ENCODE measurements around the gene NDUFV2. TPM values are rescaled to one million over a fixed set of nuclear protein-coding genes. Genes with fewer than 3 reads are reported as not detected.
"Not testable (repeated sequence)": the region's sequence is repeated elsewhere in the genome, so short reads cannot be mapped to it uniquely, and the experiment has no call there.

Gene NDUFV2
- total RNA-seq, 2 donors from 2014 or later: 175 to 203 TPM

DNA sequence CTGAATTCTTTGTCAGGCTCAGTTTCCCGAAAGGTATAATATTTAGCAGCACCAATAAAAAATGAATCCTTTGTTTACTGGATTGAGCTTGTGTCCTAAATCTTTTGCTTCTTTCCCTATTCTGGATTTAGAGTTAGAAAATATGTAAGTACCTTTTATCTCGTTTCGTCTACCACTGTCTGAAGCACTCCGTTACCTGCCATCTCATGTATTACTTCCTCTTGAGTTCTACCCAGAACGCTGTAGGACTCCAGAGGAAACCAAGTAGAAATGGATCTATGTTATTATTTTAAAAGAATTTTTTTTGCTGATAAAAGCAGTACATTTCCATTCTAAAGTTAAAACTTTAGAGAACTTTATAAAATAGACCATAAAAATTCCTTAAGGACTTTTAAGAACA lies 47.6 kb downstream of the NDUFV2 start:
- H3K27me3 ChIP-seq: no peaks in the 10 kb centered on the region
- no peak overlapping the region for H3K9ac ChIP-seq (ENCODE audit: low read depth in 2 of 2, low read length in 2 of 2)
- H3K4me1 ChIP-seq: peaks cover 5% of the 10 kb centered on the region
- TF ChIP-seq, protein P1, sequence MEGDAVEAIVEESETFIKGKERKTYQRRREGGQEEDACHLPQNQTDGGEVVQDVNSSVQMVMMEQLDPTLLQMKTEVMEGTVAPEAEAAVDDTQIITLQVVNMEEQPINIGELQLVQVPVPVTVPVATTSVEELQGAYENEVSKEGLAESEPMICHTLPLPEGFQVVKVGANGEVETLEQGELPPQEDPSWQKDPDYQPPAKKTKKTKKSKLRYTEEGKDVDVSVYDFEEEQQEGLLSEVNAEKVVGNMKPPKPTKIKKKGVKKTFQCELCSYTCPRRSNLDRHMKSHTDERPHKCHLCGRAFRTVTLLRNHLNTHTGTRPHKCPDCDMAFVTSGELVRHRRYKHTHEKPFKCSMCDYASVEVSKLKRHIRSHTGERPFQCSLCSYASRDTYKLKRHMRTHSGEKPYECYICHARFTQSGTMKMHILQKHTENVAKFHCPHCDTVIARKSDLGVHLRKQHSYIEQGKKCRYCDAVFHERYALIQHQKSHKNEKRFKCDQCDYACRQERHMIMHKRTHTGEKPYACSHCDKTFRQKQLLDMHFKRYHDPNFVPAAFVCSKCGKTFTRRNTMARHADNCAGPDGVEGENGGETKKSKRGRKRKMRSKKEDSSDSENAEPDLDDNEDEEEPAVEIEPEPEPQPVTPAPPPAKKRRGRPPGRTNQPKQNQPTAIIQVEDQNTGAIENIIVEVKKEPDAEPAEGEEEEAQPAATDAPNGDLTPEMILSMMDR (IDR thresholded peaks at IDR 0.05): no peak
- H3K27ac ChIP-seq: no peak overlapping the region
- H3K9me3 ChIP-seq: no peaks in the 10 kb centered on the region
- intact Hi-C loops (cut with DNase I): no loop called here
- H3K4me3 ChIP-seq: no peak overlapping the region
- no peak for DNase-seq
- no peaks in the 10 kb centered on the region for H3K36me3 ChIP-seq

DNA sequence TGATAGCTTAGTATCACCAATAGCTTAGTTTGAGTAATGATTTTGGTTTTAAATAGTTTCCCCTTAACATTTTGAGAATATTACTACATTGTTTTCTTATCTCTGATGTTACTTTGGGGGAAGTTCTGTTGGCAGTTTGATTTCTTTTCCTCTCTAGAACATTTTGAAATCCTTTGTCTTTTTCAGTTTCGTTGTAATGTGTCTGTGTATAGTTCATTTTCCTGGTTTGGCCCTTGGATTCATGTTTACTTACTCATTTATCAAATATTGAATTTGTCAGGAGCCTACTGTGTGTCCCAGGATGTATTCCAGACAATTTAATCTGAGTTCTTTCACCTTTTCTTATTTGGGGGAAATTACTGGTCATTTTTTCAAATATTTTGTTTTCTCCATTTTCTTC lies 50.8 kb downstream of the NDUFV2 start:
- Histone ChIP-seq H3K4me3 (no peak overlapping the region), H3K4me1 (no peaks in the 10 kb centered on the region), H3K36me3 (no peaks in the 10 kb centered on the region), H3K27ac (no peak overlapping the region), H3K27me3 (no peaks in the 10 kb centered on the region), H3K9ac (ENCODE audit: low read depth in 2 of 2, low read length in 2 of 2) (no peak overlapping the region), H3K9me3 (no peaks in the 10 kb centered on the region)
- intact Hi-C loops (cut with DNase I): no loop called here
- TF ChIP-seq, protein P1 (IDR thresholded peaks at IDR 0.05): no peak
- DNase-seq: no peak

DNA sequence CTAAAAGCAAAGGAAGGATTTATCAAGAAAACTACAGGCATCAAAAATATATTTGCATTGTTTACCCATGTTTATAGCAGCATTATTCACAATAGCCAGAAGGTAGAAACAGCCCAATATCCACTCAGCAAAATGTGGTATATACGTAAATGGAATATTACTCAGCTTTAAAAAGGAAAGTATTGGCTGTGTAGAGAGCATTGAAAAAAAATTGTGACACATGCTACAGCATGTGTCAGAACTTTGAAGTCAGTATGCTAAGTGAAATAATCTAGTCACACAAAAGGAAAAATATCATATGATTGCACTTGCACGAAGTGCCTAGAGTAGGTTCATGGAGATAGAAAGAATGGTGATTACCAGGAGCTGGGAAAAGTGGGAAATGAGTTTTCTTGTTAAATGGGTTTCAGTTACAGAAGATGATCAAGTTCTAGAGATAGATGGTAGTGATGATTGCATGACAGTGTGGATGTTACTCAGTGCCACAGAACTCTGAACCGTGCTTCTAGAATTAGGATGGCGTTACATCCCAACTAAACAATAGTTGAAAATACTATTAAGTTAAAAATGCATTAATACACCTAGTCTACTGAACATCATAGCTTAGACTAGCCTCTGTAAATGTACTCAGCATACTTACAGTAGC lies 54.2 kb downstream of the NDUFV2 start:
- intact Hi-C loops (cut with DNase I): no loop called here
- H3K4me1 ChIP-seq: no peaks in the 10 kb centered on the region

DNA sequence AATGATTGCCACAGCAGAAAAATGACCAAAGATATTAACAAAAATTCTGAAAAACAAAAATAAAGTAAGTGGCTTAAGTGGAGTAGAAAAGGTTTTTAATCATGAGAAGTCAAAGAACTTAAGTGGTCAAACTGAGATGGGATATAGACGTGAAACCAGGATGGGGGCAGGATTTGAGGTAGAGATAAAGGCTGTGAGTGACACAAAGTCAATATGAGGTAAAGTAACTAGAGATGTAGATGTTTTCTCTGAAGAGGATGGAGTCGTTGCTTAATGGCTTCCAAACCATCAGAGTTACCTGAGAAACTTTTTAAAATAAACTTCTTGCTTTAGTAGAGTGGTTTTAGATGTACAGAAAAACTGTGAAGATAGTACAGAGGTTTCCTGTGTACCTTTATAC lies 55.3 kb downstream of the NDUFV2 start:
- Histone ChIP-seq H3K27ac (no peak overlapping the region), H3K27me3 (no peaks in the 10 kb centered on the region), H3K4me3 (no peak overlapping the region), H3K4me1 (no peaks in the 10 kb centered on the region), H3K9me3 (no peaks in the 10 kb centered on the region), H3K36me3 (no peaks in the 10 kb centered on the region), H3K9ac (ENCODE audit: low read depth in 2 of 2, low read length in 2 of 2) (no peak overlapping the region)
- TF ChIP-seq, protein P1 (IDR thresholded peaks at IDR 0.05): no peak
- intact Hi-C loops (cut with DNase I): no loop called here
- no peak for DNase-seq

More for the DNA sequence above, 54.2 kb downstream of the NDUFV2 start:
- H3K27ac ChIP-seq: no peak overlapping the region
- TF ChIP-seq, protein P1 (IDR thresholded peaks at IDR 0.05): no peak
- H3K36me3 ChIP-seq: no peaks in the 10 kb centered on the region
- no peaks in the 10 kb centered on the region for H3K9me3 ChIP-seq
- H3K27me3 ChIP-seq: no peaks in the 10 kb centered on the region
- no peak overlapping the region for H3K4me3 ChIP-seq
- no peak overlapping the region for H3K9ac ChIP-seq (ENCODE audit: low read depth in 2 of 2, low read length in 2 of 2)
- no peak for DNase-seq

DNA sequence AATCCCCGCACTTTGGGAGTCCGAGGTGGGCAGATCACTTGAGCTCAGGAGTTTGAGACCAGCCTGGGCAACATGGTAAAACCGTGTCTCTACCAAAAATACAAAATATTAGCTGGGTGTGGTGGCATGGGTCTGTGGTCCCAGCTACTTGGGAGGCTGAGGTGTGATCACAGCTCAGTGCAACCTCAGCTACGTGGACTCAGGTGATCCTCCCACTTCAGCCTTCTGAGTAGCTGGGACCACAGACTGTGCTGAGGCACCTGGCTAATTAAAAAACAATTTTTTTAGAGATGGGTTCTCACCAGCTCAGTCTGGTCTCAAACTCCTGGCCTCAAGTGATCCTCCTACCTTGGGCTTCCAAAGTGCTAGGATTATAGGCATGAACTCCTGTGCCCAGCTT lies 57.5 kb downstream of the NDUFV2 start:
- Histone ChIP-seq H3K27ac (no peak overlapping the region), H3K27me3 (no peaks in the 10 kb centered on the region), H3K36me3 (no peaks in the 10 kb centered on the region), H3K9ac (ENCODE audit: low read depth in 2 of 2, low read length in 2 of 2) (no peak overlapping the region), H3K9me3 (no peaks in the 10 kb centered on the region), H3K4me1 (no peaks in the 10 kb centered on the region), H3K4me3 (no peak overlapping the region)
- intact Hi-C loops (cut with DNase I): no loop called here
- TF ChIP-seq, protein P1 (IDR thresholded peaks at IDR 0.05): no peak
- no peak for DNase-seq

DNA sequence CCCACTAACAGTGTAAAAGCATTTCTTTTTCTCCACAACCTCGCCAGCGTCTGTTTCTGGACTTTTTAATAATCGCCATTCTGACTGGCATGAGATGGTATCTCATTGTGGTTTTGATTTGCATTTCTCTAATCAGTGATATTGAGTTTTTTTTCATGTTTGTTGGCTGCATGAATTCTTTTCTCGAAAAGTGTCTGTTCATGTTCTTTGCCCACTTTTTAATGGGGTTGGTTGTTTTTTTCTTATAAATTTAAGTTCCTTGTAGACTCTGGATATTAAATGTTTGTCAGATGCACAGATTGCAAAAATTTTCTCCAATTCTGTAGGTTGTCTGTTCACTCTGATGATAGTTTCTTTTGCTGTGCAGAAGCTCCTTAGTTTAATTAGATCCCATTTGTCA lies 60.2 kb downstream of the NDUFV2 start:
- H3K9ac ChIP-seq (ENCODE audit: low read depth in 2 of 2, low read length in 2 of 2); intact Hi-C loops (cut with DNase I); H3K27me3 ChIP-seq; H3K4me1 ChIP-seq; DNase-seq; H3K36me3 ChIP-seq; H3K4me3 ChIP-seq; H3K27ac ChIP-seq; H3K9me3 ChIP-seq: not testable (repeated sequence)

DNA sequence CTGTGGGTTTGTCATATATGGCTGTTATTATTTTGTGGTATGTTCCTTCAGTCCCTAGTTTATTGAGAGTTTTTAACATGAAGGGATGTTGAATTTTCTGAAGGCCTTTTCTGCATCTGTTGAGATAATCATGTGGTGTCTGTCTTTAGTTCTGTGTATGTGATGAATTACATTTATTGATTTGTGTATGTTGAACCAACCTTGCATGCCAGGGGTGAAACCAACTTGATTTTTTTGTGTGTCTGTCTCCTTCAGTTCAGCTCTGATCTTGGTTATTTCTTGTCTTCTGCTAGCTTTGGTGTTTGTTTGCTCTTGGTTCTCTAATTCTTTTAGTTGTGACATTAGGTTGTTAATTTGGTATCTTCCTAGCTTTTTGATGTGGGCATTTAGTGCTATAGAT lies 61.6 kb downstream of the NDUFV2 start:
- intact Hi-C loops (cut with DNase I); DNase-seq; H3K27me3 ChIP-seq; H3K27ac ChIP-seq; H3K36me3 ChIP-seq; H3K9me3 ChIP-seq; H3K9ac ChIP-seq (ENCODE audit: low read depth in 2 of 2, low read length in 2 of 2); H3K4me1 ChIP-seq; H3K4me3 ChIP-seq: not testable (repeated sequence)

DNA sequence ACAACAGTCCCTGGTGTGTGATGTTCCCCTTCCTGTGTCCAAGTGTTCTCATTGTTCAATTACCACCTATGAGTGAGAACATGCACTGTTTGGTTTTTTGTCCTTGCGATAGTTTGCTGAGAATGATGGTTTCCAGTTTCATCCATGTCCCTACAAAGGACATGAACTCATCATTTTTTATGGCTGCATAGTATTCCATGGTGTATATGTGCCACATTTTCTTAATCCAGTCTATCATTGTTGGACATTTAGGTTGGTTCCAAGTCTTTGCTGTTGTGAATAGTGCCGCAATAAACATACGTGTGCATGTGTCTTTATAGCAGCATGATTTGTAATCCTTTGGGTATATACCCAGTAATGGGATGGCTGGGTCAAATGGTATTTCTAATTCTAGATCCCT lies 63.4 kb downstream of the NDUFV2 start:
- H3K27ac ChIP-seq; DNase-seq; H3K4me3 ChIP-seq; H3K9me3 ChIP-seq; H3K36me3 ChIP-seq; H3K9ac ChIP-seq (ENCODE audit: low read depth in 2 of 2, low read length in 2 of 2); intact Hi-C loops (cut with DNase I); H3K4me1 ChIP-seq; H3K27me3 ChIP-seq: not testable (repeated sequence)

DNA sequence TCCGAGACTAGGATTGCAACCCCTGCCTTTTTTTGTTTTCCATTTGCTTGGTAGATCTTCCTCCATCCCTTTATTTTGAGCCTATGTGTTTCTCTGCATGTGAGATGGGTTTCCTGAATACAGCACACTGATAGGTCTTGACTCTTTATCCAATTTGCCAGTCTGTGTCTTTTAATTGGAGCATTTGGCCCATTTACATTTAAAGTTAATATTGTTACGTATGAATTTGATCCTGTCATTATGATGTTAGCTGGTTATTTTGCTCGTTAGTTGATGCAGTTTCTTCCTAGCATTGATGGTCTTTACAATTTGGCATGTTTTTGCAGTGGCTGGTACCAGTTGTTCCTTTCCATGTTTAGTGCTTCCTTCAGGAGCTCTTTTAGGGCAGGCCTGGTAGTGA lies 67.0 kb downstream of the NDUFV2 start:
- H3K4me1 ChIP-seq; H3K4me3 ChIP-seq; H3K27ac ChIP-seq; H3K9me3 ChIP-seq; H3K9ac ChIP-seq (ENCODE audit: low read depth in 2 of 2, low read length in 2 of 2); DNase-seq; intact Hi-C loops (cut with DNase I); H3K36me3 ChIP-seq; H3K27me3 ChIP-seq: not testable (repeated sequence)
